HCT116 (cell line): ENCODE data around the gene CTBP1.

Experiments used
- CEBPB ChIP-seq: IDR thresholded peaks from 2 replicates; pipeline ENCODE4 v1.6.1; 2012; ENCODE audit warnings: low read depth
- EZH2 ChIP-seq: fragments of 200-600 bp; sonication (generic); IDR thresholded peaks from 2 replicates; pipeline ENCODE4 v1.6.1; 2017; ENCODE audit warnings: antibody characterized with exemption, mixed run types
- POLR2A ChIP-seq: IDR thresholded peaks from 2 replicates; pipeline ENCODE4 v1.7.0; 2011; ENCODE audit warnings: borderline replicate concordance; ENCODE audit not compliant: insufficient read depth, insufficient read length; ENCODE audit errors: extremely low read depth
- POLR2AphosphoS5 ChIP-seq: IDR thresholded peaks from 2 replicates; pipeline ENCODE4 v1.6.1; 2011; ENCODE audit warnings: mild to moderate bottlenecking, low read depth, low read length, moderate library complexity
- RAD21 ChIP-seq: IDR thresholded peaks from 2 replicates; pipeline ENCODE4 v1.6.1; 2012; ENCODE audit warnings: low read depth, mild to moderate bottlenecking
- YY1 ChIP-seq: IDR thresholded peaks from 2 replicates; pipeline ENCODE4 v1.6.1; 2011; ENCODE audit warnings: low read length, low read depth, moderate library complexity, mild to moderate bottlenecking; ENCODE audit not compliant: insufficient replicate concordance; ENCODE audit errors: extremely low read depth
- ZNF274 ChIP-seq: fragments of 200-500 bp; sonication (Bioruptor generic); IDR thresholded peaks from 2 replicates; pipeline ENCODE4 v1.6.1; 2014; ENCODE audit warnings: mild to moderate bottlenecking, low read depth, low read length, inconsistent platforms
- TF ChIP-seq, protein P1 (sequence below), 3 experiments: fragments of 200-600 bp in 1 of 3; sonication (generic) in 1 of 3; IDR thresholded peaks in 2 of 3; conservative IDR thresholded peaks in 1 of 3; 2 replicates each; pipeline ENCODE4 v1.5.1; 2012 to 2017; ENCODE audit warnings: low read depth in 2 of 3, low read length in 2 of 3, antibody characterized with exemption in 1 of 3, borderline replicate concordance in 1 of 3, control low read depth in 1 of 3, mild to moderate bottlenecking in 1 of 3, mixed read lengths in 1 of 3, mixed run types in 1 of 3, moderate library complexity in 1 of 3; ENCODE audit not compliant: insufficient read depth in 1 of 3
- TF ChIP-seq, protein P2 (sequence below): IDR thresholded peaks from 2 replicates; pipeline ENCODE4 v1.6.1; 2011; ENCODE audit warnings: mild to moderate bottlenecking, low read length, moderate library complexity; ENCODE audit not compliant: insufficient replicate concordance; ENCODE audit errors: extremely low read depth
- TF ChIP-seq, protein P3 (sequence below): IDR thresholded peaks from 2 replicates; pipeline ENCODE4 v1.6.1; 2012
- TF ChIP-seq, protein P4 (sequence below): IDR thresholded peaks from 2 replicates; pipeline ENCODE4 v1.6.1; 2012

DNA sequence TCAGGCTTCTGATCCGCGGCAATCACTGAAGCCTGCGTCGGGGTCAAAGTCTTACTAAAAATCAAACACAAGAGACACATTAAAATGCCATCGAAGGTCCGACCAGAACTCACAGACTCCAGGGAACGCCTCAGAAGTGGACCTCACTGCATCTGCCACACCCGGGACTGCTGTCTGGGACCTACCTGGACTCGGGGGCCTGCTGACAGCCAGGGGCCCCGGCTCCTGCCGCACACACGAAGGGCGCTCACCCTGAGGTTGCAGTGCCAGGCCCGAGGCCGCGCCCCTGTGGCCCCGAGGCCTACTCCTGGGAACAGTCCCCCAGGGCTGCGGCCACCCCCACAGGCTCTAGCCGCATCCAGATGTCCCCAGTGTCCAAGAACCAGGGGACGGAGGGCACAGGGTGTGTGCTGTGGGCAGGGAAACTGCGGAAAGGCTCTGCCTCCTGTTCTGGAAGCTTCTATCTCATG lies 7.4 kb downstream of the CTBP1 start:
- TF ChIP-seq, protein P1, sequence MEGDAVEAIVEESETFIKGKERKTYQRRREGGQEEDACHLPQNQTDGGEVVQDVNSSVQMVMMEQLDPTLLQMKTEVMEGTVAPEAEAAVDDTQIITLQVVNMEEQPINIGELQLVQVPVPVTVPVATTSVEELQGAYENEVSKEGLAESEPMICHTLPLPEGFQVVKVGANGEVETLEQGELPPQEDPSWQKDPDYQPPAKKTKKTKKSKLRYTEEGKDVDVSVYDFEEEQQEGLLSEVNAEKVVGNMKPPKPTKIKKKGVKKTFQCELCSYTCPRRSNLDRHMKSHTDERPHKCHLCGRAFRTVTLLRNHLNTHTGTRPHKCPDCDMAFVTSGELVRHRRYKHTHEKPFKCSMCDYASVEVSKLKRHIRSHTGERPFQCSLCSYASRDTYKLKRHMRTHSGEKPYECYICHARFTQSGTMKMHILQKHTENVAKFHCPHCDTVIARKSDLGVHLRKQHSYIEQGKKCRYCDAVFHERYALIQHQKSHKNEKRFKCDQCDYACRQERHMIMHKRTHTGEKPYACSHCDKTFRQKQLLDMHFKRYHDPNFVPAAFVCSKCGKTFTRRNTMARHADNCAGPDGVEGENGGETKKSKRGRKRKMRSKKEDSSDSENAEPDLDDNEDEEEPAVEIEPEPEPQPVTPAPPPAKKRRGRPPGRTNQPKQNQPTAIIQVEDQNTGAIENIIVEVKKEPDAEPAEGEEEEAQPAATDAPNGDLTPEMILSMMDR (IDR thresholded peaks at IDR 0.05 in 2 of 3, conservative IDR thresholded peaks at IDR 0.05 in 1 of 3; ENCODE audit: borderline replicate concordance in 1 of 3, insufficient read depth in 1 of 3, low read depth in 2 of 3, low read length in 2 of 3): no peak
- TF ChIP-seq POLR2A (no peak), RAD21 (no peak), YY1 (no peak), POLR2AphosphoS5 (no peak), ZNF274 (no peak), EZH2 (no peak), CEBPB (no peak)
- TF ChIP-seq, protein P2, sequence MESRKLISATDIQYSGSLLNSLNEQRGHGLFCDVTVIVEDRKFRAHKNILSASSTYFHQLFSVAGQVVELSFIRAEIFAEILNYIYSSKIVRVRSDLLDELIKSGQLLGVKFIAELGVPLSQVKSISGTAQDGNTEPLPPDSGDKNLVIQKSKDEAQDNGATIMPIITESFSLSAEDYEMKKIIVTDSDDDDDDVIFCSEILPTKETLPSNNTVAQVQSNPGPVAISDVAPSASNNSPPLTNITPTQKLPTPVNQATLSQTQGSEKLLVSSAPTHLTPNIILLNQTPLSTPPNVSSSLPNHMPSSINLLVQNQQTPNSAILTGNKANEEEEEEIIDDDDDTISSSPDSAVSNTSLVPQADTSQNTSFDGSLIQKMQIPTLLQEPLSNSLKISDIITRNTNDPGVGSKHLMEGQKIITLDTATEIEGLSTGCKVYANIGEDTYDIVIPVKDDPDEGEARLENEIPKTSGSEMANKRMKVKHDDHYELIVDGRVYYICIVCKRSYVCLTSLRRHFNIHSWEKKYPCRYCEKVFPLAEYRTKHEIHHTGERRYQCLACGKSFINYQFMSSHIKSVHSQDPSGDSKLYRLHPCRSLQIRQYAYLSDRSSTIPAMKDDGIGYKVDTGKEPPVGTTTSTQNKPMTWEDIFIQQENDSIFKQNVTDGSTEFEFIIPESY: no peak
- TF ChIP-seq, protein P3, sequence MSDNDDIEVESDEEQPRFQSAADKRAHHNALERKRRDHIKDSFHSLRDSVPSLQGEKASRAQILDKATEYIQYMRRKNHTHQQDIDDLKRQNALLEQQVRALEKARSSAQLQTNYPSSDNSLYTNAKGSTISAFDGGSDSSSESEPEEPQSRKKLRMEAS: no peak
- TF ChIP-seq, protein P4, sequence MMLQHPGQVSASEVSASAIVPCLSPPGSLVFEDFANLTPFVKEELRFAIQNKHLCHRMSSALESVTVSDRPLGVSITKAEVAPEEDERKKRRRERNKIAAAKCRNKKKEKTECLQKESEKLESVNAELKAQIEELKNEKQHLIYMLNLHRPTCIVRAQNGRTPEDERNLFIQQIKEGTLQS: no peak
